Memory B cell (primary cell): Measurements from ENCODE around the gene FNBP1.
A peak's percentile ranks its signal among the peaks of the same experiment; 100 is the strongest.

Source experiments
- ATAC-seq: fragments of 150-1000 bp; cut with Tn5 transposase; 2 replicates; pipeline ENCODE4 v1.10.0; 2021; ENCODE audit warnings: low read depth, mild to moderate bottlenecking, moderate library complexity
- DNase-seq, 2 donors: peaks; one replicate each; pipeline ENCODE4 v3.0.0; 2022; ENCODE audit warnings: low spot score in 2 of 2
- H3K27ac Mint-ChIP-seq: one replicate; pipeline ENCODE4 v1.8.0; 2022; ENCODE audit warnings: mild to moderate bottlenecking, moderate library complexity, mixed read lengths
- H3K27me3 Mint-ChIP-seq: one replicate; pipeline ENCODE4 v1.8.0; 2022; ENCODE audit warnings: mixed read lengths
- H3K36me3 Mint-ChIP-seq: one replicate; pipeline ENCODE4 v1.8.0; 2022; ENCODE audit warnings: mild to moderate bottlenecking, mixed read lengths
- H3K4me1 Mint-ChIP-seq: one replicate; pipeline ENCODE4 v1.8.0; 2022; ENCODE audit warnings: mixed read lengths
- H3K4me3 Mint-ChIP-seq: one replicate; pipeline ENCODE4 v1.8.0; 2022; ENCODE audit warnings: mild to moderate bottlenecking, moderate library complexity, mixed read lengths
- H3K9me3 Mint-ChIP-seq: one replicate; pipeline ENCODE4 v1.8.0; 2022; ENCODE audit warnings: mixed read lengths

Gene FNBP1

GRCh38 chr9:129853614-129854013 is 189.4 kb downstream of the FNBP1 start:
- Mint-ChIP-seq H3K9me3 (no peaks in the 10 kb centered on the region), H3K4me3 (no peak overlapping the region), H3K36me3 (peaks cover 37% of the 10 kb centered on the region), H3K27me3 (no peaks in the 10 kb centered on the region), H3K4me1 (no peaks in the 10 kb centered on the region), H3K27ac (no peak overlapping the region)
- ATAC-seq (no peak), DNase-seq (no peak)

GRCh38 chr9:129852579-129852978 is 190.4 kb downstream of the FNBP1 start:
- no peaks in the 10 kb centered on the region for H3K4me1 Mint-ChIP-seq
- peaks cover 32% of the 10 kb centered on the region for H3K36me3 Mint-ChIP-seq
- no peaks in the 10 kb centered on the region for H3K27me3 Mint-ChIP-seq
- ATAC-seq: no peak
- no peak for DNase-seq
- H3K4me3 Mint-ChIP-seq: no peak overlapping the region
- H3K27ac Mint-ChIP-seq: no peak overlapping the region
- no peaks in the 10 kb centered on the region for H3K9me3 Mint-ChIP-seq

- Mint-ChIP-seq H3K27me3 (no peaks in the 10 kb centered on the region), H3K4me1 (no peaks in the 10 kb centered on the region)
These were observed 191.2 kb downstream of the FNBP1 start for GRCh38 chr9:129851821-129852220.

GRCh38 chr9:129850821-129851550 is 192.0 kb downstream of the FNBP1 start:
- Mint-ChIP-seq H3K36me3 (peaks cover 32% of the 10 kb centered on the region), H3K4me3 (no peak overlapping the region), H3K9me3 (no peaks in the 10 kb centered on the region), H3K27ac (no peak overlapping the region), H3K27me3 (no peaks in the 10 kb centered on the region), H3K4me1 (no peaks in the 10 kb centered on the region)
- no peak for DNase-seq
- ATAC-seq: no peak

More at GRCh38 chr9:129851821-129852220, 191.2 kb downstream of the FNBP1 start:
- Mint-ChIP-seq H3K9me3 (no peaks in the 10 kb centered on the region), H3K36me3 (peaks cover 32% of the 10 kb centered on the region), H3K4me3 (no peak overlapping the region), H3K27ac (no peak overlapping the region)
- ATAC-seq (no peak), DNase-seq (no peak)

- ATAC-seq (no peak), DNase-seq (no peak)
- no peak overlapping the region for H3K27ac Mint-ChIP-seq
- H3K27me3 Mint-ChIP-seq: no peaks in the 10 kb centered on the region
- H3K4me3 Mint-ChIP-seq: no peak overlapping the region
- H3K4me1 Mint-ChIP-seq: peaks cover 2% of the 10 kb centered on the region
- H3K36me3 Mint-ChIP-seq: peaks cover 25% of the 10 kb centered on the region
- H3K9me3 Mint-ChIP-seq: no peaks in the 10 kb centered on the region
These were observed 193.1 kb downstream of the FNBP1 start for GRCh38 chr9:129849901-129850300.

- Mint-ChIP-seq H3K4me3 (no peak overlapping the region), H3K27me3 (no peaks in the 10 kb centered on the region), H3K27ac (no peak overlapping the region), H3K36me3 (peaks cover 17% of the 10 kb centered on the region), H3K4me1 (peaks cover 2% of the 10 kb centered on the region), H3K9me3 (no peaks in the 10 kb centered on the region)
- ATAC-seq (no peak), DNase-seq (no peak)
These were observed 194.1 kb downstream of the FNBP1 start for GRCh38 chr9:129848712-129849441.

GRCh38 chr9:129845373-129845772 is 197.6 kb downstream of the FNBP1 start:
- DNase-seq (no peak), ATAC-seq (no peak)
- Mint-ChIP-seq H3K4me3 (no peak overlapping the region), H3K27ac (no peak overlapping the region), H3K36me3 (peaks cover 3% of the 10 kb centered on the region), H3K9me3 (no peaks in the 10 kb centered on the region), H3K27me3 (no peaks in the 10 kb centered on the region), H3K4me1 (peaks cover 2% of the 10 kb centered on the region)

- Mint-ChIP-seq H3K36me3 (peaks cover 5% of the 10 kb centered on the region), H3K4me3 (no peak overlapping the region), H3K27ac (no peak overlapping the region), H3K27me3 (no peaks in the 10 kb centered on the region), H3K9me3 (no peaks in the 10 kb centered on the region), H3K4me1 (peaks cover 22% of the 10 kb centered on the region)
- ATAC-seq: no peak
- no peak for DNase-seq
These were observed 201.9 kb downstream of the FNBP1 start for GRCh38 chr9:129841071-129841470.

GRCh38 chr9:129840034-129840433 is 203.0 kb downstream of the FNBP1 start:
- no peak overlapping the region for H3K4me3 Mint-ChIP-seq
- H3K36me3 Mint-ChIP-seq: peaks cover 5% of the 10 kb centered on the region
- ATAC-seq (no peak), DNase-seq (no peak)
- H3K27me3 Mint-ChIP-seq: no peaks in the 10 kb centered on the region
- H3K4me1 Mint-ChIP-seq: peaks cover 22% of the 10 kb centered on the region
- H3K27ac Mint-ChIP-seq: no peak overlapping the region
- H3K9me3 Mint-ChIP-seq: no peaks in the 10 kb centered on the region

- Mint-ChIP-seq H3K27ac (peak overlapping the region; percentile 54), H3K36me3 (peaks cover 5% of the 10 kb centered on the region), H3K9me3 (no peaks in the 10 kb centered on the region), H3K4me3 (no peak overlapping the region), H3K27me3 (no peaks in the 10 kb centered on the region), H3K4me1 (peaks cover 24% of the 10 kb centered on the region)
- ATAC-seq: no peak
- no peak for DNase-seq
These were observed 203.5 kb downstream of the FNBP1 start for GRCh38 chr9:129839324-129840023.

GRCh38 chr9:129838707-129839259 is 204.2 kb downstream of the FNBP1 start:
- Mint-ChIP-seq H3K27ac (peak overlapping the region; percentile 54), H3K36me3 (peaks cover 5% of the 10 kb centered on the region), H3K9me3 (no peaks in the 10 kb centered on the region), H3K4me1 (peaks cover 30% of the 10 kb centered on the region), H3K27me3 (no peaks in the 10 kb centered on the region), H3K4me3 (no peak overlapping the region)
- ATAC-seq (no peak), DNase-seq (no peak)
